Activated CD4-positive, CD25-positive, alpha-beta regulatory T cell treated with anti-CD3 and anti-CD28 coated beads, Interleukin-2, amount 50 U/mL, for 72 hours (primary cell): ENCODE results near the gene CHTF18.
"Not testable (repeated sequence)": the region's sequence is repeated elsewhere in the genome, so short reads cannot be mapped to it uniquely, and the experiment has no call there.

ENCODE experiments used
- DNase-seq: peaks from one replicate; pipeline ENCODE4 v3.0.0; 2021

The CHTF18 gene

GRCh38 chr16:813916-814412, 25.5 kb downstream of the CHTF18 start:
- no peak for DNase-seq

- DNase-seq, result no peak
Observed at GRCh38 chr16:814974-815373, 26.6 kb downstream of the CHTF18 start.

GRCh38 chr16:815861-816260, 27.4 kb downstream of the CHTF18 start:
- DNase-seq, result no peak

GRCh38 chr16:817001-817906, 28.8 kb downstream of the CHTF18 start:
- DNase-seq, result no peak

- no peak for DNase-seq
Observed at GRCh38 chr16:818132-818531, 29.7 kb downstream of the CHTF18 start.

GRCh38 chr16:818592-818991, 30.2 kb downstream of the CHTF18 start:
- DNase-seq, result no peak

- DNase-seq, result no peak
Observed at GRCh38 chr16:819336-820043, 31.1 kb downstream of the CHTF18 start.

GRCh38 chr16:820044-820408, 31.6 kb downstream of the CHTF18 start:
- not testable (repeated sequence) for DNase-seq

GRCh38 chr16:820748-821147, 32.3 kb downstream of the CHTF18 start:
- DNase-seq, result no peak

GRCh38 chr16:821751-822150, 33.3 kb downstream of the CHTF18 start:
- DNase-seq, result no peak

- DNase-seq, result no peak
Observed at GRCh38 chr16:822174-822908, 33.9 kb downstream of the CHTF18 start.

- DNase-seq, result no peak
Observed at GRCh38 chr16:822909-823297, 34.5 kb downstream of the CHTF18 start.

GRCh38 chr16:824194-824593, 35.8 kb downstream of the CHTF18 start:
- no peak for DNase-seq

GRCh38 chr16:824601-825000, 36.2 kb downstream of the CHTF18 start:
- no peak for DNase-seq

GRCh38 chr16:825341-826061, 37.1 kb downstream of the CHTF18 start:
- no peak for DNase-seq

GRCh38 chr16:827513-827912, 39.1 kb downstream of the CHTF18 start:
- no peak for DNase-seq

- no peak for DNase-seq
Observed at GRCh38 chr16:828891-829290, 40.5 kb downstream of the CHTF18 start.

GRCh38 chr16:830107-830870, 41.9 kb downstream of the CHTF18 start:
- no peak for DNase-seq

GRCh38 chr16:830871-831570, 42.6 kb downstream of the CHTF18 start:
- DNase-seq, result no peak

GRCh38 chr16:831571-832413, 43.4 kb downstream of the CHTF18 start:
- DNase-seq, result no peak
